Endothelial cell (in vitro differentiated cells): ENCODE results near the gene NOL9. TPM values are rescaled to one million over a fixed set of nuclear protein-coding genes. Genes with fewer than 3 reads are reported as not detected.

Experiments
- DNase-seq: peaks from one replicate; pipeline ENCODE4 v3.0.0; 2021; ENCODE audit warnings: low spot score
- H3K27ac Mint-ChIP-seq: one replicate; pipeline ENCODE4 v1.8.0; 2021; ENCODE audit warnings: mixed read lengths, inconsistent platforms; ENCODE audit not compliant: unreplicated experiment
- H3K27me3 Mint-ChIP-seq: one replicate; pipeline ENCODE4 v1.8.0; 2021; ENCODE audit warnings: mild to moderate bottlenecking, moderate library complexity, mixed read lengths, inconsistent platforms; ENCODE audit not compliant: unreplicated experiment
- H3K36me3 Mint-ChIP-seq: one replicate; pipeline ENCODE4 v1.8.0; 2021; ENCODE audit warnings: mild to moderate bottlenecking, low read depth, mixed read lengths, inconsistent platforms; ENCODE audit not compliant: unreplicated experiment
- H3K4me1 Mint-ChIP-seq: one replicate; pipeline ENCODE4 v1.8.0; 2021; ENCODE audit warnings: mild to moderate bottlenecking, mixed read lengths, inconsistent platforms; ENCODE audit not compliant: unreplicated experiment
- H3K4me3 Mint-ChIP-seq: one replicate; pipeline ENCODE4 v1.8.0; 2021; ENCODE audit warnings: mild to moderate bottlenecking, mixed read lengths, inconsistent platforms; ENCODE audit not compliant: unreplicated experiment
- H3K9me3 Mint-ChIP-seq: one replicate; pipeline ENCODE4 v1.8.0; 2021; ENCODE audit warnings: mixed read lengths, inconsistent platforms; ENCODE audit not compliant: unreplicated experiment
- CTCF ChIP-seq: fragments of 200-600 bp; sonication (generic); IDR thresholded peaks from one replicate; pipeline ENCODE4 v1.5.0; 2021; ENCODE audit warnings: antibody characterized with exemption; ENCODE audit not compliant: unreplicated experiment
- total RNA-seq: library from RNA; stranded (reverse); fragmentation: NEBNext Ultra II Directional; extraction: Animal tissue kit (Norgen Biotek cat#: 25700); gene quantifications from one replicate; pipeline ENCODE4 v1.2.1, GENCODE V29; 2021; ENCODE audit not compliant: unreplicated experiment

Gene NOL9
- total RNA-seq, 1 donor from 2014 or later = 26.9 TPM

GRCh38 chr1:6588893-6589520, 34.7 kb upstream of the NOL9 start:
- DNase-seq = no peak
- Mint-ChIP-seq H3K4me1 (peaks cover 5% of the 10 kb centered on the region), H3K27me3 (peaks cover 8% of the 10 kb centered on the region), H3K4me3 (no peak overlapping the region), H3K27ac (no peak overlapping the region), H3K9me3 (no peaks in the 10 kb centered on the region), H3K36me3 (peaks cover 7% of the 10 kb centered on the region)
- no peak for TF ChIP-seq CTCF

GRCh38 chr1:6588128-6588892, 34.0 kb upstream of the NOL9 start:
- Mint-ChIP-seq H3K27me3 (peaks cover 8% of the 10 kb centered on the region), H3K4me3 (no peak overlapping the region), H3K36me3 (peaks cover 7% of the 10 kb centered on the region), H3K4me1 (peaks cover 5% of the 10 kb centered on the region), H3K9me3 (no peaks in the 10 kb centered on the region), H3K27ac (no peak overlapping the region)
- no peak for DNase-seq
- TF ChIP-seq CTCF = no peak

- no peak for TF ChIP-seq CTCF
- Mint-ChIP-seq H3K9me3 (no peaks in the 10 kb centered on the region), H3K27me3 (peaks cover 8% of the 10 kb centered on the region), H3K4me3 (no peak overlapping the region), H3K4me1 (peaks cover 5% of the 10 kb centered on the region), H3K27ac (no peak overlapping the region), H3K36me3 (peaks cover 7% of the 10 kb centered on the region)
- no peak for DNase-seq
Measured at GRCh38 chr1:6587261-6588005, 33.1 kb upstream of the NOL9 start.

- H3K27ac Mint-ChIP-seq = no peak overlapping the region
- peaks cover 8% of the 10 kb centered on the region for H3K27me3 Mint-ChIP-seq
- H3K4me1 Mint-ChIP-seq = peaks cover 5% of the 10 kb centered on the region
- no peak overlapping the region for H3K4me3 Mint-ChIP-seq
- peaks cover 7% of the 10 kb centered on the region for H3K36me3 Mint-ChIP-seq
- no peaks in the 10 kb centered on the region for H3K9me3 Mint-ChIP-seq
- no peak for DNase-seq
- no peak for TF ChIP-seq CTCF
Measured at GRCh38 chr1:6586404-6586816, 32.1 kb upstream of the NOL9 start.
